ENCODE results near the gene FOXO1. TPM values are rescaled to one million over a fixed set of nuclear protein-coding genes. Genes with fewer than 3 reads are reported as not detected.

The FOXO1 gene
- total RNA-seq, 1 donor from 2014 or later, result 31.7 TPM

DNA sequence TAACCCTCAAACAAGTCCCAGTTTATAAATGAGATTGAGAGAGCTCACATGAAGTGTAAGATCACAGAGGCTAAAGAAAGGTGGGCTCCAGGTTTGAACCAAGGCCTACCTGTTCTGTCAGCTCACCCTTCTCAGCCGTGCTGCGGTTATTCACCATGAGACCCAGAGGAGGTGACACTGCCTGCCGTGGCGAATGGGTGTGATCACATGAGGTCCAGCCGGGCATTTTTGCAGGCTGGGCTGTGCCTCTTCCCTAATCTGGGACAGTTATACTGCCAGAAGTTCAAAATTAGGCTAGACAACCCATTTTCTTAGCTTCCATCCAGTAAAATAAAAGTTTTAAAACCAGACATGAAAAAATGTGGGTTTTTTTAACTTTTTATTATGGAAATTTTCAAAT is 146.8 kb downstream of the FOXO1 start:
- Mint-ChIP-seq H3K9me3 (no peaks in the 10 kb centered on the region), H3K27ac (no peak overlapping the region), H3K4me3 (no peak overlapping the region), H3K4me1 (no peaks in the 10 kb centered on the region), H3K36me3 (no peaks in the 10 kb centered on the region), H3K27me3 (ENCODE audit: low read depth) (no peaks in the 10 kb centered on the region)
- DNase-seq (ENCODE audit: low spot score in 2 of 2, unreplicated experiment in 2 of 2), result no peak
- TF ChIP-seq, protein P1, sequence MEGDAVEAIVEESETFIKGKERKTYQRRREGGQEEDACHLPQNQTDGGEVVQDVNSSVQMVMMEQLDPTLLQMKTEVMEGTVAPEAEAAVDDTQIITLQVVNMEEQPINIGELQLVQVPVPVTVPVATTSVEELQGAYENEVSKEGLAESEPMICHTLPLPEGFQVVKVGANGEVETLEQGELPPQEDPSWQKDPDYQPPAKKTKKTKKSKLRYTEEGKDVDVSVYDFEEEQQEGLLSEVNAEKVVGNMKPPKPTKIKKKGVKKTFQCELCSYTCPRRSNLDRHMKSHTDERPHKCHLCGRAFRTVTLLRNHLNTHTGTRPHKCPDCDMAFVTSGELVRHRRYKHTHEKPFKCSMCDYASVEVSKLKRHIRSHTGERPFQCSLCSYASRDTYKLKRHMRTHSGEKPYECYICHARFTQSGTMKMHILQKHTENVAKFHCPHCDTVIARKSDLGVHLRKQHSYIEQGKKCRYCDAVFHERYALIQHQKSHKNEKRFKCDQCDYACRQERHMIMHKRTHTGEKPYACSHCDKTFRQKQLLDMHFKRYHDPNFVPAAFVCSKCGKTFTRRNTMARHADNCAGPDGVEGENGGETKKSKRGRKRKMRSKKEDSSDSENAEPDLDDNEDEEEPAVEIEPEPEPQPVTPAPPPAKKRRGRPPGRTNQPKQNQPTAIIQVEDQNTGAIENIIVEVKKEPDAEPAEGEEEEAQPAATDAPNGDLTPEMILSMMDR (IDR thresholded peaks at IDR 0.05; ENCODE audit: unreplicated experiment), result no peak

DNA sequence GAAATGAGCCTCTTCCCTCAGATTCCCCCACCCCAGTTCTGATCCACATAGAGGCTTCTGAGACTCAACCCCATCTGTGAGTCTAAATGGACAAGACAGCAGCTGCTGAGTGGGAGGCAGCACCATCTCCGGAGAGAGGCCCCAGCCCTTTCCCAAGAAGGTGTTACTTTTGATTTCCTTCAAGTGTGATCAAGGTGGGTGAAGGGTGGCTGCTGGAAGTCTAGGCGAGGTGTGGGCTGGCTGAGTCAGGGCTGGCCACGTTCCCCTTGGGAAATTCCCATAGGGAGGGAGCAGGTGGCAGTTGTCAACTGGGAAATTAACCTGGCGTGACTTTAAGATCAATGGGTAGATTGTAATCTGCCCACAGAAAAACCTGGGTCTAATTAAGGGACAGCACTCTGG is 148.0 kb downstream of the FOXO1 start:
- Mint-ChIP-seq H3K4me1 (no peaks in the 10 kb centered on the region), H3K9me3 (no peaks in the 10 kb centered on the region), H3K27ac (no peak overlapping the region), H3K4me3 (no peak overlapping the region), H3K27me3 (ENCODE audit: low read depth) (no peaks in the 10 kb centered on the region), H3K36me3 (no peaks in the 10 kb centered on the region)
- TF ChIP-seq, protein P1 (IDR thresholded peaks at IDR 0.05; ENCODE audit: unreplicated experiment), result no peak
- DNase-seq (ENCODE audit: low spot score in 2 of 2, unreplicated experiment in 2 of 2), result no peak

DNA sequence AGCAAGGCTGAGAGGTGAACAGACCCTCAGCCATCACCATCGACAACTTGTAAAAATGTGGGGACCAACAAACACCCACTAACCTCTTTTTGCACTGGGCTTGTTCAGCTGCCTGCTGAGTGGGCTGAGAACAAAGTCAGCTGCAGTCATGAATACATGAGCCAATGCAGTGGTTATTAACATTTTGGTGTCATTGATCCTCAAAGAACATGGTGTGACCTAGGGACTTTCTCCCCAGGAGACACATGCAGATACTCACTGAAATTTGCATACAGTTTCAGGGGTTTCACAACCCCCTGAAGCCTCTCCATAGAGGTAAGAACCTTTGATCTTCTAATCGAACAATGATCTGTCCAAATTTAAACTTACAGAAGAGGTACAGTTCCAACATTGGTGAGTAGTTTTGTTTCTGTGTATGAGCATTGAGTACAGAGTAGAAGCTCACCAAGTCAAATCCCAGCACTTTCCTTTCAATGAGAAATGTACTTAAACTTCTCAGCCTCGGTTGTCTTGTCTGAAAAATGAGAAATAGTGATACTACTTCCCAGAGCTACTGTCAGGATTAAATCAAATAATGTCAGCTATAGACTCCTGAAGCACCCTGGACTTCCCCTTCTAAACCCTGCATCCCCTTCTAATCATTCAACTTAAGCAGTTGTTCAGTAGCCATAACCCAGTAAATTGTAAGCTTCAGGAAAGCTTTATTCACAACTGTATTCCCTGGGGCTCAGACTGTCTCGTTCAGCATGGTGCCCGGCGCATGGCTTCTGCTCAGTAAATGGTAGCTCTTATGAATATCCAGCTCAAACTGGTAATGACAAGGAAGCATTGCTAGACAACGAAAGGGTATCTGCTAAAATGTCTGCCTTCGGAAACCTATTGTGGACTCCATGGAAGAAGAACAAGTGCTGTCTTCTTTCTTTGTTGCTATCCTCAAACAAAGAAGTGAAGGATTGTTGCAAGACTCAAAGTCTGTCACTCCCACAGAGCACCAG is 148.7 kb downstream of the FOXO1 start:
- DNase-seq (ENCODE audit: low spot score in 2 of 2, unreplicated experiment in 2 of 2), result no peak
- Mint-ChIP-seq H3K36me3 (no peaks in the 10 kb centered on the region), H3K9me3 (no peaks in the 10 kb centered on the region), H3K27ac (no peak overlapping the region), H3K27me3 (ENCODE audit: low read depth) (no peaks in the 10 kb centered on the region), H3K4me3 (no peak overlapping the region), H3K4me1 (no peaks in the 10 kb centered on the region)
- TF ChIP-seq, protein P1 (IDR thresholded peaks at IDR 0.05; ENCODE audit: unreplicated experiment), result no peak

DNA sequence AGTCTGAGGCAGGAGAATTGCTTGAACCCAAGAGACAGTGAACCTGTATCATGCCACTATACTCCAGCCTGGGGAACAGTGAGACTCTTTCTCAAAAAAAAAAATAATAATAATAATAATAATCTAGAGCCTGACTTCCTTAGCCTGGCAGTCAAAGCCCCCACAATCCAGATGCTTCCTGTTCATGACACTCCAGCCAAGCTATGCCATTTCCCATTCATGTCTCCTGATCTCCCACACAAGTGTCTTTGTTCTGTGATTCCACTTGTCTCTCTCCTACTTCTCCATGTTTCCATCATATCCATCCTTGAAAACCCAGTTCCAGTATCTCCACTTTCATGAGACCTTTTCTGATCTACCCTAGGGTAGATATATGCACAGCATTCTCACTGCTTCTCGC is 150.7 kb downstream of the FOXO1 start:
- DNase-seq (ENCODE audit: low spot score in 2 of 2, unreplicated experiment in 2 of 2), result no peak
- no peak overlapping the region for H3K27ac Mint-ChIP-seq

DNA sequence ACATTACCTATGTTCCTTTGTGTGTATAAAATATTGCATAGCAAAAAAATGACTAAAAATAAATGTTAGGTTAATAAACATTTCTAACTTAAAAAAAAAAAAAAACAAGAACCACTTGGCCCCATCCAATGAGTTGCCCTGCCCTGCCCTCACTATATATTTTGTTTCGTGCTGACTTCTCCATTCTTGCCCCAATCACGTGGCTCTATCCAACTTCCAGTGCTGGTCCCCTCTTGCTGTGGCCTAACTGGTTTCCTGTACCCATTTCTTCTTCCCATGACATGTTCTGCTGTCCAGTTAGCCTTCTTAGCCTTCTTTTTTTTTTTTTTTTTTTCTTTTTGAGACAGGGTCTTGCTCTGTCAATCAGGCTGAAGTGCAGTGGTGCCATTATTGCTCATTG is 151.6 kb downstream of the FOXO1 start:
- H3K4me3 Mint-ChIP-seq, result no peak overlapping the region

More for the DNA sequence above, 150.7 kb downstream of the FOXO1 start:
- Mint-ChIP-seq H3K27me3 (ENCODE audit: low read depth) (no peaks in the 10 kb centered on the region), H3K36me3 (no peaks in the 10 kb centered on the region), H3K9me3 (peaks cover 5% of the 10 kb centered on the region), H3K4me1 (no peaks in the 10 kb centered on the region), H3K4me3 (no peak overlapping the region)
- TF ChIP-seq, protein P1 (IDR thresholded peaks at IDR 0.05; ENCODE audit: unreplicated experiment), result no peak

More for the DNA sequence above, 151.6 kb downstream of the FOXO1 start:
- H3K9me3 Mint-ChIP-seq, result peaks cover 14% of the 10 kb centered on the region
- H3K4me1 Mint-ChIP-seq, result no peaks in the 10 kb centered on the region
- TF ChIP-seq, protein P1 (IDR thresholded peaks at IDR 0.05; ENCODE audit: unreplicated experiment), result no peak
- no peaks in the 10 kb centered on the region for H3K27me3 Mint-ChIP-seq (ENCODE audit: low read depth)
- no peak overlapping the region for H3K27ac Mint-ChIP-seq
- no peak for DNase-seq (ENCODE audit: low spot score in 2 of 2, unreplicated experiment in 2 of 2)
- H3K36me3 Mint-ChIP-seq, result no peaks in the 10 kb centered on the region
